SK-N-SH treated with all-trans-retinoic acid at 6 μM for 48 hours (cell line): ENCODE results near the gene CENPP.

Source experiments
- ATAC-seq: fragments of 200-7000 bp; cut with Tn5 transposase; 3 replicates; pipeline ENCODE4 v1.9.1; 2020; ENCODE audit warnings: mild to moderate bottlenecking, moderate library complexity
- ARNTL ChIP-seq: fragments of 450-650 bp; formaldehyde crosslinking; IDR thresholded peaks from 2 replicates; pipeline ENCODE4 v1.5.0; 2020; ENCODE audit warnings: low read depth, mild to moderate bottlenecking, moderate library complexity, borderline replicate concordance
- CREB5 ChIP-seq: fragments of 250-450 bp; sonication (Bioruptor Pico); IDR thresholded peaks from 2 replicates; pipeline ENCODE4 v1.5.1; 2020; ENCODE audit warnings: low read depth, mild to moderate bottlenecking, moderate library complexity
- CSDC2 ChIP-seq: fragments of 250-450 bp; sonication (Bioruptor Pico); IDR thresholded peaks from 2 replicates; pipeline ENCODE4 v1.5.0; 2020; ENCODE audit warnings: mild to moderate bottlenecking, moderate library complexity
- ESRRG ChIP-seq: fragments of 250-450 bp; sonication (Bioruptor Pico); IDR thresholded peaks from 2 replicates; pipeline ENCODE4 v1.6.1; 2021; ENCODE audit warnings: mild to moderate bottlenecking
- GLIS3 ChIP-seq: fragments of 250-450 bp; sonication (Bioruptor Pico); IDR thresholded peaks from 2 replicates; pipeline ENCODE4 v1.5.0; 2020; ENCODE audit warnings: mild to moderate bottlenecking, moderate library complexity
- OSR1 ChIP-seq: fragments of 250-450 bp; sonication (Bioruptor Pico); IDR thresholded peaks from 2 replicates; pipeline ENCODE4 v1.8.0; 2022; ENCODE audit warnings: moderate library complexity, mild to moderate bottlenecking, inconsistent platforms
- PATZ1 ChIP-seq: fragments of 250-450 bp; sonication (Bioruptor Pico); IDR thresholded peaks from 2 replicates; pipeline ENCODE4 v1.8.0; 2020; ENCODE audit warnings: mild to moderate bottlenecking, moderate library complexity, borderline replicate concordance
- PPARA ChIP-seq: fragments of 250-450 bp; sonication (Bioruptor Pico); IDR thresholded peaks from 2 replicates; pipeline ENCODE4 v1.5.0; 2020; ENCODE audit warnings: mild to moderate bottlenecking, borderline replicate concordance
- RARB ChIP-seq: fragments of 250-450 bp; sonication (Bioruptor Pico); IDR thresholded peaks from 2 replicates; pipeline ENCODE4 v1.8.0; 2021; ENCODE audit warnings: mild to moderate bottlenecking, moderate library complexity
- SNAI2 ChIP-seq: fragments of 250-450 bp; sonication (Bioruptor Pico); IDR thresholded peaks from 2 replicates; pipeline ENCODE4 v1.5.0; 2020; ENCODE audit warnings: mild to moderate bottlenecking, moderate library complexity
- TCF4 ChIP-seq: fragments of 250-450 bp; sonication (Bioruptor Pico); IDR thresholded peaks from 2 replicates; pipeline ENCODE4 v1.8.0; 2021; ENCODE audit warnings: mild to moderate bottlenecking, moderate library complexity, borderline replicate concordance
- TOX ChIP-seq: fragments of 250-450 bp; sonication (Bioruptor Pico); IDR thresholded peaks from 2 replicates; pipeline ENCODE4 v1.8.0; 2021; ENCODE audit warnings: mild to moderate bottlenecking, moderate library complexity, borderline replicate concordance
- TSHZ2 ChIP-seq: fragments of 250-450 bp; sonication (Bioruptor Pico); IDR thresholded peaks from 2 replicates; pipeline ENCODE4 v1.5.0; 2020; ENCODE audit warnings: mild to moderate bottlenecking, moderate library complexity
- ZFP30 ChIP-seq: fragments of 450-650 bp; formaldehyde crosslinking; IDR thresholded peaks from 2 replicates; pipeline ENCODE4 v1.5.0; 2022; ENCODE audit warnings: mild to moderate bottlenecking, moderate library complexity
- ZNF565 ChIP-seq: fragments of 450-650 bp; formaldehyde crosslinking; conservative IDR thresholded peaks from 2 replicates; pipeline ENCODE4 v1.5.0; 2020; ENCODE audit warnings: low read depth, mild to moderate bottlenecking, moderate library complexity
- ZNF70 ChIP-seq: fragments of 450-650 bp; formaldehyde crosslinking; IDR thresholded peaks from 2 replicates; pipeline ENCODE4 v1.5.0; 2020; ENCODE audit warnings: mild to moderate bottlenecking, moderate library complexity
- ZNF8 ChIP-seq: fragments of 450-650 bp; formaldehyde crosslinking; IDR thresholded peaks from 2 replicates; pipeline ENCODE4 v1.5.0; 2020; ENCODE audit warnings: mild to moderate bottlenecking, moderate library complexity
- TF ChIP-seq, protein P1 (sequence below): fragments of 250-450 bp; sonication (Bioruptor Pico); IDR thresholded peaks from 2 replicates; pipeline ENCODE4 v1.8.0; 2021; ENCODE audit warnings: low read depth, mild to moderate bottlenecking, moderate library complexity, borderline replicate concordance
- TF ChIP-seq, protein P2 (sequence below): fragments of 250-450 bp; sonication (Bioruptor Pico); IDR thresholded peaks from 2 replicates; pipeline ENCODE4 v1.5.1; 2021; ENCODE audit warnings: mild to moderate bottlenecking, moderate library complexity

The CENPP gene

GRCh38 chr9:92385953-92386352 lies 60.2 kb downstream of the CENPP start:
- peak; percentile 56 for ATAC-seq
- TF ChIP-seq, protein P1, sequence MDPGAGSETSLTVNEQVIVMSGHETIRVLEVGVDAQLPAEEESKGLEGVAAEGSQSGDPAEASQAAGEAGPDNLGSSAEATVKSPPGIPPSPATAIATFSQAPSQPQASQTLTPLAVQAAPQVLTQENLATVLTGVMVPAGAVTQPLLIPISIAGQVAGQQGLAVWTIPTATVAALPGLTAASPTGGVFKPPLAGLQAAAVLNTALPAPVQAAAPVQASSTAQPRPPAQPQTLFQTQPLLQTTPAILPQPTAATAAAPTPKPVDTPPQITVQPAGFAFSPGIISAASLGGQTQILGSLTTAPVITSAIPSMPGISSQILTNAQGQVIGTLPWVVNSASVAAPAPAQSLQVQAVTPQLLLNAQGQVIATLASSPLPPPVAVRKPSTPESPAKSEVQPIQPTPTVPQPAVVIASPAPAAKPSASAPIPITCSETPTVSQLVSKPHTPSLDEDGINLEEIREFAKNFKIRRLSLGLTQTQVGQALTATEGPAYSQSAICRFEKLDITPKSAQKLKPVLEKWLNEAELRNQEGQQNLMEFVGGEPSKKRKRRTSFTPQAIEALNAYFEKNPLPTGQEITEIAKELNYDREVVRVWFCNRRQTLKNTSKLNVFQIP (CRISPR knock-in tag), result 0 out of 2 replicates have a peak, but pooled peaks have one; percentile 17
- TF ChIP-seq SNAI2, result no peak
- TF ChIP-seq OSR1 (CRISPR knock-in tag), result no peak
- TF ChIP-seq ZNF70, result no peak
- no peak for TF ChIP-seq ZFP30
- TF ChIP-seq, all 23 proteins: peak for 1

GRCh38 chr9:92392690-92393089 lies 66.9 kb downstream of the CENPP start:
- TF ChIP-seq GLIS3 (CRISPR knock-in tag) (no peak), RARB (no peak), SNAI2 (no peak)

GRCh38 chr9:92393686-92394085 lies 67.9 kb downstream of the CENPP start:
- ATAC-seq, result peak; percentile 56
- TF ChIP-seq CREB5 (no peak), GLIS3 (CRISPR knock-in tag) (no peak), PATZ1 (CRISPR knock-in tag) (no peak), PPARA (no peak), CSDC2 (CRISPR knock-in tag) (no peak), ESRRG (no peak), TCF4 (CRISPR knock-in tag) (no peak), TSHZ2 (CRISPR knock-in tag) (no peak), ARNTL (CRISPR knock-in tag) (no peak), ZNF8 (CRISPR knock-in tag) (no peak), ZNF565 (CRISPR knock-in tag) (no peak), TOX (CRISPR knock-in tag) (no peak)
- TF ChIP-seq, protein P2, sequence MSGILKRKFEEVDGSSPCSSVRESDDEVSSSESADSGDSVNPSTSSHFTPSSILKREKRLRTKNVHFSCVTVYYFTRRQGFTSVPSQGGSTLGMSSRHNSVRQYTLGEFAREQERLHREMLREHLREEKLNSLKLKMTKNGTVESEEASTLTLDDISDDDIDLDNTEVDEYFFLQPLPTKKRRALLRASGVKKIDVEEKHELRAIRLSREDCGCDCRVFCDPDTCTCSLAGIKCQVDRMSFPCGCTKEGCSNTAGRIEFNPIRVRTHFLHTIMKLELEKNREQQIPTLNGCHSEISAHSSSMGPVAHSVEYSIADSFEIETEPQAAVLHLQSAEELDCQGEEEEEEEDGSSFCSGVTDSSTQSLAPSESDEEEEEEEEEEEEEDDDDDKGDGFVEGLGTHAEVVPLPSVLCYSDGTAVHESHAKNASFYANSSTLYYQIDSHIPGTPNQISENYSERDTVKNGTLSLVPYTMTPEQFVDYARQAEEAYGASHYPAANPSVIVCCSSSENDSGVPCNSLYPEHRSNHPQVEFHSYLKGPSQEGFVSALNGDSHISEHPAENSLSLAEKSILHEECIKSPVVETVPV (CRISPR knock-in tag), result no peak
- TF ChIP-seq, protein P1 (CRISPR knock-in tag), result no peak

More at GRCh38 chr9:92392690-92393089, 66.9 kb downstream of the CENPP start:
- ATAC-seq, result peak; percentile 57
